HPDE6-E6E7 (cell line): Measurements from ENCODE around the gene POLR2F.
A peak's percentile ranks its signal among the peaks of the same experiment; 100 is the strongest.

Experiments
- DNase-seq: peaks from one replicate; pipeline ENCODE4 v3.0.0; 2011; ENCODE audit warnings: missing footprints; ENCODE audit errors: extremely low spot score

The POLR2F gene

GRCh38 chr22:37953437-37954179 lies at the start of gene POLR2F, which contains the start of gene C22orf23:
Gene POLR2F, plus strand, starts transcription at chr22:37953699. Its CDS starts 89 bp downstream, at chr22:37953788.
Gene C22orf23, minus strand, starts transcription at chr22:37953601. Its CDS starts 452 bp downstream, at chr22:37953149.
- peak; percentile 95 for DNase-seq

- peak; percentile 98 for DNase-seq
Measured at GRCh38 chr22:37904572-37905533, 48.6 kb upstream of the POLR2F start.

GRCh38 chr22:37905534-37906363 lies 47.8 kb upstream of the POLR2F start, which contains the start of gene MICALL1:
Gene MICALL1, plus strand, starts transcription at chr22:37906297. Its CDS starts 126 bp downstream, at chr22:37906423.
- DNase-seq = peak; percentile 72

- no peak for DNase-seq
Measured at GRCh38 chr22:37906364-37907008, 47.0 kb upstream of the POLR2F start.

- DNase-seq = no peak
Measured at GRCh38 chr22:37907036-37907954, 46.2 kb upstream of the POLR2F start.

GRCh38 chr22:37909766-37910165 lies 43.7 kb upstream of the POLR2F start:
- no peak for DNase-seq

- DNase-seq = no peak
Measured at GRCh38 chr22:37910890-37911672, 42.4 kb upstream of the POLR2F start.

- DNase-seq = no peak
Measured at GRCh38 chr22:37911697-37912096, 41.8 kb upstream of the POLR2F start.

- no peak for DNase-seq
Measured at GRCh38 chr22:37912171-37912570, 41.3 kb upstream of the POLR2F start.

GRCh38 chr22:37913233-37913721 lies 40.2 kb upstream of the POLR2F start:
- no peak for DNase-seq

GRCh38 chr22:37916311-37916710 lies 37.2 kb upstream of the POLR2F start:
- DNase-seq = no peak

- DNase-seq = no peak
Measured at GRCh38 chr22:37917874-37918548, 35.5 kb upstream of the POLR2F start.

GRCh38 chr22:37918580-37919270 lies 34.8 kb upstream of the POLR2F start:
- DNase-seq = no peak

GRCh38 chr22:37920126-37920525 lies 33.4 kb upstream of the POLR2F start:
- DNase-seq = no peak

GRCh38 chr22:37922191-37922590 lies 31.3 kb upstream of the POLR2F start:
- no peak for DNase-seq

GRCh38 chr22:37923927-37924326 lies 29.6 kb upstream of the POLR2F start:
- DNase-seq = no peak

- no peak for DNase-seq
Measured at GRCh38 chr22:37924386-37925065, 29.0 kb upstream of the POLR2F start.
